ENCODE data around the gene THOC7. TPM values are rescaled to one million over a fixed set of nuclear protein-coding genes. Genes with fewer than 3 reads are reported as not detected.

Gene THOC7
- total and polyA plus RNA-seq, 2 donors (not counting 3 experiments of a cell fraction or from before 2014, with no cell fraction given) = 16.9 to 68.7 TPM

DNA sequence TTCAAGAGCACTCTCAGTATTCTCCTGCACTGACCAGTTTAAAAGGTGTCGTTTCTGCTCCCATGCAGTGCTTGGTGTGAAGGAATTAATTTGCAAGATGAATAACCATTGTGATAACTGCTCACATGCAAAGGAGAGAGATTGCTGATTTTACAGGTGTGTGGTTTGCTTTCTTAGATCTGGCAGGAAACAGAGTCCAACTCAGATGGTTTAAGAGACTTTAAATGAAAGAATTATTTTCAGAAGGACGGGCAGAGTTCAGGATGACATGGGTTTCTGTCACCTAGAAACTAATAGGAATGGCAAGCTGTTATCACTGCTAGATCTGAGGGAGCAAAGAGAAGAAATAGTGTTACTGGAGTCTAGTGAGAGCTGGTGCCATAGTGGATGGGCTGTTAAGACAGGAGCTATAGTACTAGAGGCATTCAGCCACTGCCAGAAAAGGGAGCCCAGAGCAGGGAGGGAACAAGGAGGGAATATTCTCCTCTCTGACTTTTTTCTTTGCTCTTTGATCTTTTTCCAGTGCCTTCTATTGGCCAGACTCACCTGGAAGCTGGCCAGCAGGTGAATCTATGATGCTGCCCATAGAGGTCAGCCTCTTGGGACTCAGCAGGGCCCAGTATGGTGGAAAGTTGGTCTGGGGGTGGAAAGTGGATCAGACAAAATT, 14.9 kb upstream of the THOC7 start:
- DNase-seq (ENCODE audit: low read depth, low spot score) (no peak), FAIRE-seq (no peak)
- no peak overlapping the region for H3K4me2 ChIP-seq (ENCODE audit: insufficient read depth, low read length)
- TF ChIP-seq FOS (IDR thresholded peaks at IDR 0.05; ENCODE audit: borderline replicate concordance, insufficient read depth, low read length) (no peak), POLR2A (IDR thresholded peaks at IDR 0.05; ENCODE audit: low read depth, low read length) (no peak), MYC (IDR thresholded peaks at IDR 0.05; ENCODE audit: low read depth, low read length) (no peak), EZH2 (IDR thresholded peaks at IDR 0.05; ENCODE audit: borderline replicate concordance, low read depth, low read length, severe bottlenecking) (no peak), GATA2 (IDR thresholded peaks at IDR 0.05; ENCODE audit: insufficient read depth, insufficient read length, low read depth, low read length) (no peak)
- TF ChIP-seq, protein P1, sequence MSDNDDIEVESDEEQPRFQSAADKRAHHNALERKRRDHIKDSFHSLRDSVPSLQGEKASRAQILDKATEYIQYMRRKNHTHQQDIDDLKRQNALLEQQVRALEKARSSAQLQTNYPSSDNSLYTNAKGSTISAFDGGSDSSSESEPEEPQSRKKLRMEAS (IDR thresholded peaks at IDR 0.05; ENCODE audit: insufficient read depth, insufficient read length) = no peak
- no peaks in the 10 kb centered on the region for H3K9me1 ChIP-seq (replicated peaks; ENCODE audit: control insufficient read depth, extremely low read depth, insufficient read depth, low read length)
- H3K9ac ChIP-seq (replicated peaks; ENCODE audit: extremely low read depth, insufficient read depth, low read length) = no peak overlapping the region
- dilution Hi-C loops (cut with MboI; ENCODE audit: extremely low pct_ligation_motif_present, low sequenced_read_pairs) (no loop called here), intact Hi-C loops (cut with micrococcal nuclease) (no loop called here)
- no peak overlapping the region for H3K4me3 ChIP-seq (replicated peaks in 1 of 3; ENCODE audit: insufficient read depth in 1 of 3, low read depth in 1 of 3, low read length in 3 of 3)
- no peak overlapping the region for H2AFZ ChIP-seq (ENCODE audit: low read depth, low read length)
- H3K9me3 ChIP-seq (replicated peaks; ENCODE audit: control insufficient read depth, insufficient read depth, low read length) = no peaks in the 10 kb centered on the region
- H4K20me1 ChIP-seq (replicated peaks; ENCODE audit: control insufficient read depth, extremely low read depth, insufficient read depth, low read length) = peaks cover 5% of the 10 kb centered on the region
- no peaks in the 10 kb centered on the region for H3K4me1 ChIP-seq (ENCODE audit: control insufficient read depth, extremely low read depth, insufficient read depth, low read length)
- H3K79me2 ChIP-seq (ENCODE audit: control insufficient read depth, insufficient read depth, low read length) = peaks cover 55% of the 10 kb centered on the region
- ChIA-PET POLR2A (no interaction called here), CTCF (interaction anchor here (1.1 kb wide), 1 partner anchor 11 kb away, joined by 3 read pairs; no protein-coding TSS in a partner anchor)
- no TSS peak for BruUV-seq (replicated peaks)
- H3K27me3 ChIP-seq (ENCODE audit: control insufficient read depth in 2 of 2, insufficient read depth in 2 of 2, low read length in 2 of 2) = no peaks in the 10 kb centered on the region
- no peak overlapping the region for H3K27ac ChIP-seq (ENCODE audit: insufficient read depth, low read depth, low read length)
- no peaks in the 10 kb centered on the region for H3K36me3 ChIP-seq (ENCODE audit: control insufficient read depth in 2 of 2, extremely low read depth in 1 of 2, insufficient read depth in 2 of 2, low read length in 2 of 2)

DNA sequence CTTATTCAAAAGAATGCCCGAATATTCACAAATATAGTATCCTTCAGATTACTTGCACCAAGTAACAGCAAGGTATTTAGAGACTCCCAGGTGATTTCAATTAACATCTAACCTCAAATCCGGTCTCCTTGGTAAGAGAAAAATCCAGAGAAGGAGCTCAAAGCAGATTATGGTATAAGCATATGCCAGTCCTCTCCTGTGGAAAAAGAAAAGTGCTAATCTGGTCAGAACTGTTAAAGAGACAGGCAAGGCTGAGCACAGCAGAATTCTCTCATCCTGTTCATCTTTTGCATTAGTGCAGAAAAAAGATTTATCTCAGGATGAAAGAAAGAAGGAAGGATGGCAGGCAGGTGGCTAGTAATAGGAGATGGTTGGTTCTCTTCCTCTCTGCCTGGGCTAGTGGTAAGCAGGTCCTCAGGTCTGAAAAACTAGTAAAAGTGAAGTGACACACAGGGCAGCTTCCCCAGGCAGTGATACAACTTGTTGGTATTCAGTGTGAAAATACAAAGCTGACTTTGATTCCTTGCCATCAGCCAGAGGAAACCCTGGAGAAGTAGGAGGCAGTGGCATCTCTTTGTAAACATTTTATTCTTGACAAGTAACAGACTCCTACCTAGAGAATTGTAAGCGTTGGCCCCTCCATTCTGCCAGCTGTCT, 14.3 kb upstream of the THOC7 start:
- Histone ChIP-seq H3K27me3 (ENCODE audit: control insufficient read depth in 2 of 2, insufficient read depth in 2 of 2, low read length in 2 of 2) (no peaks in the 10 kb centered on the region), H3K27ac (ENCODE audit: insufficient read depth, low read depth, low read length) (no peak overlapping the region), H3K9me1 (replicated peaks; ENCODE audit: control insufficient read depth, extremely low read depth, insufficient read depth, low read length) (no peaks in the 10 kb centered on the region), H3K4me1 (ENCODE audit: control insufficient read depth, extremely low read depth, insufficient read depth, low read length) (no peaks in the 10 kb centered on the region), H2AFZ (ENCODE audit: low read depth, low read length) (no peak overlapping the region), H4K20me1 (replicated peaks; ENCODE audit: control insufficient read depth, extremely low read depth, insufficient read depth, low read length) (peaks cover 5% of the 10 kb centered on the region), H3K9me3 (replicated peaks; ENCODE audit: control insufficient read depth, insufficient read depth, low read length) (no peaks in the 10 kb centered on the region), H3K9ac (replicated peaks; ENCODE audit: extremely low read depth, insufficient read depth, low read length) (no peak overlapping the region), H3K36me3 (ENCODE audit: control insufficient read depth in 2 of 2, extremely low read depth in 1 of 2, insufficient read depth in 2 of 2, low read length in 2 of 2) (no peaks in the 10 kb centered on the region), H3K79me2 (ENCODE audit: control insufficient read depth, insufficient read depth, low read length) (peaks cover 58% of the 10 kb centered on the region), H3K4me3 (replicated peaks in 1 of 3; ENCODE audit: insufficient read depth in 1 of 3, low read depth in 1 of 3, low read length in 3 of 3) (no peak overlapping the region), H3K4me2 (ENCODE audit: insufficient read depth, low read length) (no peak overlapping the region)
- POLR2A ChIA-PET = no interaction called here
- intact Hi-C loops (cut with micrococcal nuclease) = no loop called here
- CTCF ChIA-PET = interaction anchor here (1.1 to 1.5 kb wide), 2 partner anchors 10 to 30 kb away, joined by 3 read pairs; no protein-coding TSS in a partner anchor
- FAIRE-seq (no peak), DNase-seq (ENCODE audit: low read depth, low spot score) (no peak)
- no peak for TF ChIP-seq MYC (IDR thresholded peaks at IDR 0.05; ENCODE audit: low read depth, low read length)
- no peak for TF ChIP-seq EZH2 (IDR thresholded peaks at IDR 0.05; ENCODE audit: borderline replicate concordance, low read depth, low read length, severe bottlenecking)
- no peak for TF ChIP-seq POLR2AphosphoS5 (IDR thresholded peaks at IDR 0.05; ENCODE audit: insufficient read depth, low read depth, low read length)
- no peak for TF ChIP-seq GATA2 (IDR thresholded peaks at IDR 0.05; ENCODE audit: insufficient read depth, insufficient read length, low read depth, low read length)
- TF ChIP-seq, protein P1 (IDR thresholded peaks at IDR 0.05; ENCODE audit: insufficient read depth, insufficient read length) = no peak
- TF ChIP-seq, protein P2, sequence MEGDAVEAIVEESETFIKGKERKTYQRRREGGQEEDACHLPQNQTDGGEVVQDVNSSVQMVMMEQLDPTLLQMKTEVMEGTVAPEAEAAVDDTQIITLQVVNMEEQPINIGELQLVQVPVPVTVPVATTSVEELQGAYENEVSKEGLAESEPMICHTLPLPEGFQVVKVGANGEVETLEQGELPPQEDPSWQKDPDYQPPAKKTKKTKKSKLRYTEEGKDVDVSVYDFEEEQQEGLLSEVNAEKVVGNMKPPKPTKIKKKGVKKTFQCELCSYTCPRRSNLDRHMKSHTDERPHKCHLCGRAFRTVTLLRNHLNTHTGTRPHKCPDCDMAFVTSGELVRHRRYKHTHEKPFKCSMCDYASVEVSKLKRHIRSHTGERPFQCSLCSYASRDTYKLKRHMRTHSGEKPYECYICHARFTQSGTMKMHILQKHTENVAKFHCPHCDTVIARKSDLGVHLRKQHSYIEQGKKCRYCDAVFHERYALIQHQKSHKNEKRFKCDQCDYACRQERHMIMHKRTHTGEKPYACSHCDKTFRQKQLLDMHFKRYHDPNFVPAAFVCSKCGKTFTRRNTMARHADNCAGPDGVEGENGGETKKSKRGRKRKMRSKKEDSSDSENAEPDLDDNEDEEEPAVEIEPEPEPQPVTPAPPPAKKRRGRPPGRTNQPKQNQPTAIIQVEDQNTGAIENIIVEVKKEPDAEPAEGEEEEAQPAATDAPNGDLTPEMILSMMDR (IDR thresholded peaks at IDR 0.05; ENCODE audit: extremely low read depth in 1 of 2, insufficient read depth in 1 of 2, low read depth in 1 of 2, low read length in 2 of 2) = no peak
- no peak for TF ChIP-seq POLR2A (IDR thresholded peaks at IDR 0.05; ENCODE audit: low read depth, low read length)
- TF ChIP-seq JUN (IDR thresholded peaks at IDR 0.05; ENCODE audit: borderline replicate concordance, insufficient read depth, insufficient read length, low read depth) = no peak
- no peak for TF ChIP-seq FOS (IDR thresholded peaks at IDR 0.05; ENCODE audit: borderline replicate concordance, insufficient read depth, low read length)
- BruUV-seq (replicated peaks) = no TSS peak
- dilution Hi-C loops (cut with MboI; ENCODE audit: extremely low pct_ligation_motif_present, low sequenced_read_pairs) = no loop called here
